Subcutaneous adipose tissue (tissue), 4 donors: ENCODE measurements around the gene XRCC4. TPM values are rescaled to one million over a fixed set of nuclear protein-coding genes. Genes with fewer than 3 reads are reported as not detected.

ENCODE experiments used
- CTCF ChIP-seq: fragments of 450-650 bp; IDR thresholded peaks from one replicate; pipeline ENCODE4 v1.5.1; 2016; ENCODE audit warnings: low read depth, mild to moderate bottlenecking, control low read depth, antibody characterized with exemption, moderate library complexity
- small RNA-seq: library from RNA; depleted of rRNA; stranded (forward); fragments of <200 nt; gene quantifications from one replicate; pipeline ENCODE3, GENCODE V24; 2016
- total RNA-seq, 4 donors: library from RNA; depleted of rRNA; stranded (reverse); fragments of >200 nt; gene quantifications; one replicate each; pipeline ENCODE4 v1.1.0, GENCODE V29; 2016

Gene XRCC4
- total RNA-seq, 4 donors from 2014 or later, result 6.6 to 18.1 (median 13.5) TPM

GRCh38 chr5:83397658-83398057 is 320.3 kb downstream of the XRCC4 start:
- no peak for TF ChIP-seq CTCF

GRCh38 chr5:83400241-83400640 is 322.9 kb downstream of the XRCC4 start:
- TF ChIP-seq CTCF, result no peak

GRCh38 chr5:83400701-83401100 is 323.4 kb downstream of the XRCC4 start:
- no peak for TF ChIP-seq CTCF

GRCh38 chr5:83401122-83401731 is 323.9 kb downstream of the XRCC4 start:
- no peak for TF ChIP-seq CTCF

- TF ChIP-seq CTCF, result no peak
These were observed 324.4 kb downstream of the XRCC4 start for GRCh38 chr5:83401775-83402174.

Small RNA genes within 50 kb of the gene (small RNA-seq; reads per million reads assigned to genes)
- gene SCARNA18, result 2.9 reads per million, percentile 57 among the genes with 10 or more reads in this experiment

Other genes starting within 250 kb of the XRCC4 start
- 100 to 1,000 TPM in 1 of 4 donors, 10 to 100 TPM in 3; 46.3 to 106 (median 56.3) TPM for gene TMEM167A, start 153 bp upstream of the XRCC4 start, total RNA-seq